ENCODE measurements around the gene VOPP1.
A peak's percentile ranks its signal among the peaks of the same experiment; 100 is the strongest.

Gene VOPP1

DNA sequence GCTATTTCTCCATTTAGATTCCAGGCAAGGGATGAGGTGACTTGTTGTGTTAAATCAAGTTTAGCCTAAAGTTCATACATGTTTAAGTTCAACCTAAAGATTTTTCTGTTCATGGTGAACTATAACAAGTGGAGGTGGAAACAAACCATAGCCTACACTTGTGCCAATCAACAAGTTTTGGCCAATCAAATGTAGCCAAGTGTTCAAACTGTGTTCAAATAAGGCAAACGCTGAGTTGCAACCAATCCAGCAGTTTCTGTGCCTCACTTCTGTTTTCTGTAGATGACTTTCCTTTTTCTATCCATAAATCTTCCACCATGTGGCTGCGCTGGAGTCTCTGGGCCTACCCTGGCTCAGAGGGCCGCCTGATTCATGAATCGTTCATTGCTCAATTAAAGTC is 4.5 kb upstream of the VOPP1 start:
- no peak for DNase-seq

GRCh38 chr7:55575733-55576132 is 3.4 kb upstream of the VOPP1 start:
- DNase-seq = no peak

DNA sequence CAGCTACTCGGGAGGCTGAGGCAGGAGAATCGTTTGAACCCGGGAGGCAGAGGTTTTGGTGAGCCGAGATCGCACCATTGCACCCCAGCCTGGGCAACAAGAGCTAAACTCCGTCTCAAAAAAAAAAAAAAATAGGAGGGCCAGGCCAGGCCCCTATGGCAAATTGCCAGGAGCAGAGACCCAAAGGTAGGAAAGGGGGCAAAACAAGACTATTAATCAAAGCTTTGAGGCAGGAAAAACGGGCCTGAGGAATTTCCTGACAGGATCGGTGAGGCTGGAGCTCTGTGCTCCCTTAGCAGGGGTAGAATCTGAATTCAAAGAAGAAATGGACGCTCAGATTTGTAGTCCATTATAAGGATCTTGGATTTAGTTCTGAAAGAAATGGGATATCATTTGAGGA is 2.8 kb upstream of the VOPP1 start:
- no peak for DNase-seq

GRCh38 chr7:55574051-55574717 is 1.9 kb upstream of the VOPP1 start:
- DNase-seq = no peak

DNA sequence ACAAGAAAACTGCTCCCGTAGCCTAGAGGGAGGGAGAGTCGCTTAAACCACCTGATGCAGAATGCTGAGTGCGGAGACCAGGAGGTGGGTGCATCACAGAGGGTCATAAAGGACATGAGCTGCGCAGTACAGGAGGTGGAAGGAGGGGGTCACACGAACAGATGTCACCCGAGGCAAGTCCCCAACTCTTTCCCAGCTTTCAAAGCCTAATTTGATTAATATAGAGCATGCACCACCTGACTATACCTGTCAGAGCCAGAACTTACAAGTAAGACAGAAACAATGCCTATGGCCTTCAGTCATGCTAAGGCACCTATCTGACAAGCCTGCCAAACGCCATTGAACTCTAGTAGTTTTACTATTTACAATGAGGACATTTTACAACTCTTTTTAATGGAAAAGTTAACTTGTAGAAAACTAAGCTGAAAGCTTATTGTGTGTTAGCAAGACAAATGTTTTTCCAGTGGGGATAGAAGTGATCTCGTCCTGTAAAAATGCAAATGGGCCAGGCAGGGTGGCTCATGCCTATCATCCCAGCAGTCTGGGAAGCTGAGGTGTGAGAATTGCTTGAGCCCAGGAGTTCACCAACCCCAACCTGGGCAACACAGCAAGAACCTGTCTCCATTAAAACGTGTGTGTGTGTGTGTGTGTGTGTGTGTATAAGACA is 1.1 kb upstream of the VOPP1 start:
- no peak for DNase-seq

DNA sequence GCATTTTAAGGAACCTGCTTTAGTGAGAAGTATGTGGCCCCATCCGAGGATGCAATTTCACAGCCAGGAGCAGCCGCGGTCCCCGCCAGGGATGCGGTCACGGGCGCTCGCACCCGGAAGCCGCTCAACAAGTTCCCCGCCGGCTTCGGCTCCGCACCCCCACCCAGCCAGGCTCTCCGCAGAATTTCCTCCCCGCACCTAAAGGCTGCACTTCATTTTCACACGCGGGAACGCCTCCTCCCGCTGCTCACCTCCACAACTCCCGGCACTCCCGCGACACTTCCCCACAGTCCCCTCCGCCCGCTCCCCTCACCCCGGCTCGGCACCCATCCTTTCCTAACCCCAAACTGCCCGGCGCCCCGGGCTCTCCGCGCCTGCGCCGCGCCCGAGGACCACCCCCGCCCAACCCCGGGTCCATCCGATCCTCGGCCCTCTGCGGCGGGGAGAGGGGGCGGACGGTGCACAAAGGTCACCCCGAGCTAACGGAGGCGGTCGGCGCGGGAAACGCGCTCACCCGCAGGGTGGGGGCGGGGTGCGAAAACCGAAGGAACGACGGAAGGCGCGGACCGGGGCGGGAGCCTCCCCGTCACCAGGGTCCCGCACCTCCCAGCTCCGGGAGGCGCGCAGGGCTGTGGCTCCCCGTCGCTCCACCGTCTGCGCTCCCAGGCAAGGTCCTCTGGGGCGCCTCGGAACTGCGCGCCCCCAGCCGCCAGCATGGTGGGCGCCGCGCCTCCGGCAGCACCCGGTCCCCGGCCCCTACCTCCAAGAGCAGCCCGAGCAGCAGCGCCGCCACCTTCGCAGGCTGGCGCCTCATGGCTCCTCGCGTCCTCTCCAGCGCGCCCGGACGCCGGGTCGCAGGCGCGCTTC is 558 bp downstream of the VOPP1 start:
- peak; percentile 57 for DNase-seq

DNA sequence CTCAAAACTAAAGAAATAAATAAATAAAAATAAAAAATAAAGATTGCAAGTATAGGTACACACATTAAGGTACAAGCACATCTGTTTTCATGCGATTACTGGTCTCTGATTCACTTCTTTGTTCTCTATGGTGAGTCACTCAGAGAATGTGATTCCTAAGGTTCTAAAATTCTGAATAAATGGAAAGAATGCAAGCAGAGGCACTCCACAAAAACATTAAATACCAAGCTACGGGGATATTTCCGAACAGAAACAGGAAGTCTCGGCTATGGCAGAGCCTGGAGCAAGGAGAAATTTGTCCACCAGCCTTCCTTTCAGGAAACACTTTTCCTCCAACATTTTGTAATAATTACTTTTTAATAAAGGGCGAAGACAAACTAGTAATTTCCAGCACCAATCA is 1.4 kb downstream of the VOPP1 start:
- no peak for DNase-seq

DNA sequence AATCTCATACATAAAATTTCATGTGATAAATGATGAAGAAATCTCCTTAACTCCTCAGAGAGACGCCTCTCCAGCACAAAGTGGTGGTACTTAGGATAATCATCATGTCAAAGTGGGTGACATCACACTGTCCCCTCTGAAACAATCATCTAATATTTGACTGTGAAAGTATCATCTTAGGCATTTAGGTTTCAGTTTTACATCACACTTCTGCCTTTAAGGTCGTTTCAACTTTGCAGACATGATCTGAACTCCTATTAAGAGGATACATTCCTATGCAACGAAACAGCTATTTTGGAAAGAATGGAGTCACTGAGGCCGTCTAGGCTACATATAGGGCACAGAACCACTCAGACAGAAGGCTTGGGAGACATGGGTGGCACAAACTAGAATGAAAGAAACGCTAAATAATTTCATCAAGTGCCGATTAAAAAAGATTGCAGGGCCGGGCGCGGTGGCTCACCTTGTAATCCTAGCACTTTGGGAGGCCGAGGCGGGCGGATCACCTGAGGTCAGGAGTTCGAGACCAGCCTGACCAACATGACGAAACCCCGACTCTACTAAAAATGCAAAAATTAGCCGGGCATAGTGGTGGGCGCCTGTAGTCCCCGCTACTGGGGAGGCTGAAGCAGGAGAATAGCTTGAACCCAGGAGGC is 2.0 kb downstream of the VOPP1 start:
- DNase-seq = no peak

GRCh38 chr7:55569797-55570196 is 2.5 kb downstream of the VOPP1 start:
- peak; percentile 41 for DNase-seq

GRCh38 chr7:55569269-55569663 is 3.0 kb downstream of the VOPP1 start:
- no peak for DNase-seq

- no peak for DNase-seq
Measured at GRCh38 chr7:55568613-55569268, 3.6 kb downstream of the VOPP1 start.

- peak; percentile 71 for DNase-seq
Measured at GRCh38 chr7:55567571-55567970, 4.7 kb downstream of the VOPP1 start.

DNA sequence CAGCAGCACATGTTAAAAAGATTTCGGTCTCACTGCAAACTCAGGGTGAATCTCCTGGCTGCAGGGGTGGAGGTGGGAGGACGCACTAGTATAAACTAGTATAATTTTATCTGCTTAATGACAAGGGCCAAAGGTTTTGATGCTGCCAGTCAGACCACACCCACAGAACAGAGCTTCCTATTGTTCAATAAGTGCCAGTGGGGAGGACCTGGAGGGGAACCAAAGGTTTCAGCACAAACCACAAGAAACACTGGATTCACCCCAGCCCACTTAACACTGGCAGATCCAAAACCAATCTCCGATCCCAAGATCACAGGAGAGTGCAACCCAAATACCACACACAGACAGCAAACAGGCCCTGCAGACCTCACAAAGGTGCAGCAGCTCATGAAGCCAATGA is 6.6 kb downstream of the VOPP1 start:
- DNase-seq = no peak

DNA sequence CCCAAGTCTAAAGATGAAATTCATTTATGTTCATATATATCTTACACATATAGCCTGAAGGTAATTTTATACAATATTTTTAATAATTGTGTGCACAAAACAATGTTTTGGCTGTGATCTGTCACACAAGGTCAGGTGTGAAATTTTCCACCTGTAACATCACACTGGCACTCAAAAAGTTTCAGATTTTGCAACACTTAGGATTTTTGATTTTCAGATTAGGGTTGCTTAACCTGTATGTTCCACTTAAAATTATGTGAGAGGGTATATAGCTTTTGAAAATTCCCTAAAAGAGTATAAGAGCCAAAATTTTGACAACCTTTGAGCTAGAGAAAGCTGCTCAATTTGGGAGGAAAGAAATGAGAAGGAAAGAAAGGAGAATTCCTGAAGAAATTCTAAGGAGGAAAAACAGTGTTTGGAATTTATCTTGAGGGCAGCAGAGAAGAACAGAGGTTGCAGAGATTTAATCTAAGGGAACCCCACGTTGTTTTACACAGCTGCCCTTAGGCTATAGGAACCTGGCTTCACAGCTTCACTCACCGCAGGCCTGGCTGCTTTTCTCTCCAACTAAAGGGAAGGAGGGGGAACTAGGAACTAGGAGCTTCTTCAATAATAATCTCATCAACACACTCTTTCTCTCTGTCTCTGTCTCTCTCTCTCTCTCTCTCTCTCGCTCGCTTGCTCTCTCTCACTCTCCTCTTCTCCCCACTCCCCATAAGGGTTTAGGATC is 8.5 kb downstream of the VOPP1 start:
- DNase-seq = no peak

DNA sequence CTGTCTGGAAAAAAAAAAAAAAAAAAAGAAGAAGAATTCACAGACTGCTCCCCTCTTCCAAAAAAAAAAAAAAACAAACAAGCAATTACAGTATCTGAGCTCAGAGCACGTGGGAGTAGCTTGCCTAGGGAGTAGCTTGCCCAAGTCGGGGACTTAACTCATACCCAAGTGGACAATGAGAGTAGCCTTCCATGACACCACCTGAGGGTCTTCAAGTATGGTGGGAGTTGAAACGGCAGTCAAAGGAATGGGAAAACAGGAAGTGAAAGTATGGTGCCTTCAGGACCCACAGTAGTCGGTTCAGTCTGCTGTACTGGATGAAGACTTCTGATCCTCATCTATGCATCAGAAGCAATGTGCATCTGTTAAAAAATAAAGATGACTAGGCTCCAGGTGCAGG is 10.6 kb downstream of the VOPP1 start:
- DNase-seq = no peak

DNA sequence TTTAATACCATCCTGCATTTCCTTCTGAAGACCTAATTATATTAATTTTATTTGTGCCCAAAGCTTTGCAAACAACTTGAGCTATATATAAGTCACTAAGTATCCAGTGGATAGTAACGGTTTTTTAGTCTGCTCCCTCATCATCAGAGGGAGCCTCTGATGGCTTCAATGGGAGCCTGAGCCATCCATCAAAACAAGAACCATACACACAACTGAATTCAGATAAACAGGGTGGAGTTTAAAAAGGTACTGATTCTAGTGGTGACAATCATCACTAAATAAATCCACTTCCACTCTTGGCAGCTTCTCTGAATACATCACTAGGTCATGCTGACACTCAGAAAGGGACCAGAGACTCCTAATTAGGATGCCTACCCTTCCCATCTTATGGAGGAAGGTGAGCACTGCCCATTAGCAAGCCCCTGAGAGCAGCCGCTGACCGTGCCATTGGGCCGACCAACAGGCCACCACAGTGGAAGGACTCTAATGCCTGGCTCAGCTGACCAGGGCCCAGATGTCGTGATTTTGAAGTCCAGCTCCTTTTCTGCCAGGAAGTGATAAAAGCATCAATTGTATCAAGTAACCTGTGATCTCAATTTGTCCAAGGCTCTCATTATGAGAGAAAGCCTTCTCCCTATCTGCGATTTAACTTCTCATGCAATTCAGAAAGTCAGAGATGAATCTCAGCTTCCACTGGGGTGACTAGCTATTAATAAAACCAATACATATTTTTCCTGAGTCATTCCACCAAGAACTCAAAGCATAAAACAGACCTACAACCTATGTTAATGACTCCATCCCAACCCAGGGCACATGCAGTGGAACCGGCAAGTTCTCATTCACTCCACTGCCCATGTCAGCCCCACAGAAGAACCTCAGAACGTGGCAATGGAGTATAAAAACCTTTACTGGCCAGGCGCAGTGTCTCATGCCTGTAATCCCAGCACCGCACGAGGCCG is 13.1 kb downstream of the VOPP1 start:
- no peak for DNase-seq

DNA sequence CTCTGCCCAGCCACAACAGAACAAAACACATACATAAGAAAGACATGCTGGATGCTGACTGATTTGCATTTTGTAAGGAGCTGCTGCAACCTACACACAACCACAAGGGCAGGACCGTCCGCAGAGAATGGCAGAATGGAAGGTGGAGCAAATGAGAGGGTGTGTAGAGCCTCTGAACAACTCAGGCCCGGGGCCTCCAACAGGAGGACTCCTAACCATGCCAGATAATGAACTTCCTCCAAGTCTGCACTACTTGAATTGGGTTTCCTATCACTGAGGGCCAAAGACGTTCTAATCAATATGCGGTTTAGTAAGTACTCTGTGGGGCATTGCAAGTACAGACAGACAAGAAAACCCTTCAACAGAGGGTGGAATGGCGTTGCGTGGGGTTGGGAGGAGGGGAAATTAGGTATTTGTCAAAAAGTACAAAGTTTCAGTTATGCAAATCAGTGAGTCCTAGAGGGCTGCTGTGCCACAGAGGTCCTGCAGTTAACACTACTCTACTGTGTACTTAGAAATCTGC is 14.6 kb downstream of the VOPP1 start:
- DNase-seq = no peak

- DNase-seq = no peak
Measured at GRCh38 chr7:55556492-55556891, 15.8 kb downstream of the VOPP1 start.

- no peak for DNase-seq
Measured at GRCh38 chr7:55556031-55556430, 16.3 kb downstream of the VOPP1 start.

- no peak for DNase-seq
Measured at GRCh38 chr7:55555160-55555559, 17.1 kb downstream of the VOPP1 start.

DNA sequence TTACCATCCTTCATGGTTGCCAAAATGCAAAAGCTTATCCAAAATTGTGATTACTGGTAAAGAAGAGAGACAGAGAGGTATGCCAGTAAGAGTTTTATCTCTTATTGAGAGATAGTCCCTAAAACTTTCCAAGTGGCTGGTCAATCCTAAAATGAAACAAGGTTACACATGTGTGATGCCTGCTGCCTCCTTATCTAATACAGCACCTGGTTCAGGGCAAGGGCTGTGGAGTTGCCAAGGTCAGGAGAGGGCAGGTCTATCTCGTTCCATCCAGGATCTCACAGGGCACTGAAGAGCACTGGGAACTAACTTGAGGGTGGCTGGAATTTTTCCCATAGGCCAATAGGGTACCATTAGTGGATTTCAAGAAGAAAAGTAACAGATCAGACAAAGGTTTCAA is 18.3 kb downstream of the VOPP1 start:
- DNase-seq = no peak
